ENCODE data around the gene SLC2A4.
A peak's percentile ranks its signal among the peaks of the same experiment; 100 is the strongest.

Gene SLC2A4

DNA sequence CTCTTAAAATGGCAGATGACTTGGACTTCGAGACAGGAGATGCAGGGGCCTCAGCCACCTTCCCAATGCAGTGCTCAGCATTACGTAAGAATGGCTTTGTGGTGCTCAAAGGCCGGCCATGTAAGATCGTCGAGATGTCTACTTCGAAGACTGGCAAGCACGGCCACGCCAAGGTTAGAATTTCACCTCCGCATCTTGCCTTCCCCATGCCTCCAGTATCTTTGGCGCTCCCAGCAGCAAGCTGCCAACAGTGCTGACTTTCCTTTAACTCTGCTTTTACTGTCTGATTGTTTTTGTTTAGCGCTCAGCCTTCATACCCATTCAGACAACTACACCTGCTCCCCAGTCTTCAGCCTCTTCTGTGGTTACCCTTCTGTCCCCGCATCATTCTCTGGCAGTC lies 28.1 kb downstream of the SLC2A4 start:
- Histone ChIP-seq H3K4me3 (peak overlapping the region; percentile 87 to 100 (median 93)), H4K20me1 (peaks cover 64 to 69% (median 66%) of the 10 kb centered on the region in 11 experiments), H3K36me3 (peaks cover 48 to 57% (median 50%) of the 10 kb centered on the region in 11 experiments), H3K9me3 (replicated peaks in 1 of 11) (no peaks in the 10 kb centered on the region), H3K4me1 (peaks cover 57 to 68% (median 61%) of the 10 kb centered on the region in 10 experiments), H3K27ac (peak overlapping the region in 7 of 11 experiments; percentile 94 to 99 (median 99); a peak in 10 of 22 replicates), H3K4me2 (peak overlapping the region; percentile 81 to 99 (median 94)), H3K9ac (peak overlapping the region; percentile 94 to 100 (median 98); a peak in 21 of 22 replicates), H3K27me3 (no peaks in the 10 kb centered on the region)
- TF ChIP-seq Cebpa-rat (IDR thresholded peaks at IDR 0.05): no peak

DNA sequence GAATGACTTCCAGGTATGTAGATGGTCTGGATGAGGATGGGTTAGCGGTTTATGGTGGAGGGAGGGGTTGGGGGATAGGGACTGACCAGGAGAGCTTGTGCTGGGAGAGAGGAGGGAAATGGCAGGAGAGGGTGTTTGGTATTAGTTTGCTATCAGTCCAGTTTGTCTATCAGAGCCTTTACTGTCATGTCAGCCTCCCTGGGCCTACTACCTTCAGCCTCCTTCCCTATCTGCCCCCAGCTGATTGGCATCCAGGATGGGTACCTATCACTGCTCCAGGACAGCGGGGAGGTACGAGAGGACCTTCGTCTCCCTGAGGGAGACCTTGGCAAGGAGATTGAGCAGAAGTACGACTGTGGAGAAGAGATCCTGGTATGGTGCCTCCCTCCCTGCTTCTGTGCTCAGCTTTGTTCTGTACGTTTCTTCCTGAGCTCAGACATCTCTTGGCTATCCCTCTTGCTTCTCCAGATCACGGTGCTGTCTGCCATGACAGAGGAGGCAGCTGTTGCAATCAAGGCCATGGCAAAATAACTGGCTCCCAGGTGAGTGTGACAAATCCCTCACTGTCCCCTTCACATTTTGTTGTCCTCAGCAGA lies 29.7 kb downstream of the SLC2A4 start:
- peaks cover 64 to 73% (median 70%) of the 10 kb centered on the region in 11 experiments for H4K20me1 ChIP-seq
- peak overlapping the region in 10 of 11 experiments; percentile 3 to 100 (median 26); a peak in 13 of 22 replicates for H3K9ac ChIP-seq
- H3K4me3 ChIP-seq: no peak overlapping the region
- H3K36me3 ChIP-seq: peaks cover 48 to 63% (median 55%) of the 10 kb centered on the region in 11 experiments
- H3K27me3 ChIP-seq: no peaks in the 10 kb centered on the region
- no peaks in the 10 kb centered on the region for H3K9me3 ChIP-seq (replicated peaks in 1 of 11)
- H3K4me2 ChIP-seq: peak overlapping the region in 9 of 11 experiments; percentile 8 to 99 (median 93); a peak in 14 of 22 replicates
- peaks cover 58 to 69% (median 64%) of the 10 kb centered on the region in 10 experiments for H3K4me1 ChIP-seq
- H3K27ac ChIP-seq: no peak overlapping the region
- no peak for TF ChIP-seq Cebpa-rat (IDR thresholded peaks at IDR 0.05)

DNA sequence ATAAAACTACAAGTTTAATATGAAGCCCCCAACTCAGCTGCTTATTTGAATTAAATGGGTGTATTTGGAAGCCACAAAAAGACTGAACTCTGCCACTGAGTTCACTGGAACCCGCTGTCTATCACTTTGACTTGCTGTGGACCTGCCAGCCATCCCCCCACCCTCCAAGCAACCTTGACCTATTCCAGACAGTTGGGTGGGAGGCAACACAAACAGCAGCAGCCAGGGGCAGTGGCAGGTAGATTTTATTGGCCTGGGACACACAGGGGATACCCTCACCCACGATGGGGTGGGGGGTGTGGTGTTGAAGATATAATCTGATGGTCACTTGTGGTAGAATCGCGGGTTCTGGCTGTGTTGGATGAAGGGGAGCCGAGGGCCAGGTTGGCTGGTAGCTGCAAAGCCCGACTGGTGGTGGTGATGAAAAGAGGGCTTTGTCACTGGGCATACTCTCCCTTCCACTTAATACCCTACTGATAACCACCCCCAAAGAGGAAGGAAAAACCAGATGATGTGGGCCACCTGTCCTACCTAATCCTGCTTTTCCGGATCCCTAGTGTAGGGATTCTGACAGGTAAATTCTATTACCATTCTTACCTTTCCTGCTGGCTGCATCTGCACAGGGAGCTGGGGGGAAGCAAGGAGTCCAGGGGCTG lies 31.0 kb downstream of the SLC2A4 start:
- Histone ChIP-seq H3K9ac (peak overlapping the region in 8 of 11 experiments; percentile 3 to 89 (median 38); a peak in 9 of 22 replicates), H3K27ac (no peak overlapping the region), H3K27me3 (no peaks in the 10 kb centered on the region), H3K36me3 (peaks cover 55 to 75% (median 68%) of the 10 kb centered on the region in 11 experiments), H3K9me3 (replicated peaks in 1 of 11) (no peaks in the 10 kb centered on the region), H3K4me1 (peaks cover 56 to 76% (median 68%) of the 10 kb centered on the region in 10 experiments), H3K4me3 (peak overlapping the region in 4 of 10 experiments; percentile 6 to 91 (median 90); a peak in 3 of 20 replicates), H4K20me1 (peaks cover 64 to 73% (median 70%) of the 10 kb centered on the region in 11 experiments), H3K4me2 (peak overlapping the region; percentile 77 to 99 (median 93); a peak in 19 of 22 replicates)
- no peak for TF ChIP-seq Cebpa-rat (IDR thresholded peaks at IDR 0.05)

DNA sequence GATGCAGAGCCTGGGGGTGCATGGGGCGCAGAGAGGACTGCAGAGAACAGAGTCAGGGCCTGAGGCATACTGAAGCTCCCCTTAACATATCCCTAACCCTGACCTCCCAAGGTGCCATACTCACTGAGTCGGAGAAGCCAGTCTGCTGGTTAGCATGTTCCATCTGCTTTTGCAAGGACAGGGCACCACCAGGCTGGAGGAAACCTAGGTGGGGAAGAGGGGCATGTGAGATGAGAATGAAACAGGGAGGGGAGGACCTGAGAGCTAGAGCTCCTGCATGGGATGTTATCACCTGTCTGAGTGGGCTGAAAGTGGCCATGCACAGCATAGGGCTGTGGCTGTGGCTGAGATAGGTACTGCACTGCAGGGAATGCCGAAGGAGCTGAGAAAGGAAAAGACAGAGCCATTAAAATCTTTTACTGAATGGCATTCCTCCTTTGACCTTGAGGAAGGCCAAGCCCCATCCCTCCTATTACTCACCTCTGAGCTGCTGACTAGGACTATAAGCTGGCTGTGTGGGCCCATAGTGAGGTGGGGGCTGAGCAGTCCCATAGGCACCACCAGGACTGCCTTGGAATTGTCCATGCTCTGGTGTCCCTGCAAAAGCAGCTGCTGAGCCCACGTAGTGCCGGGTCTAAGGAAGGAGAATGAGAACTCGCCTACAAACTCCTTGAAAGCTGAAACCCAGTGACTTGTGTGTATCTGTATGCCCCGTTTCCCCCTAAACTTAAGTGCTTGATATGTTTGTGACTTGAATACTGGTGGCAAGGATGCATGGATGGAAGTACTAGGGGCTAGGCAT lies 31.8 kb downstream of the SLC2A4 start:
- H3K27ac ChIP-seq: 0 out of 22 replicates have a peak overlapping the region, but pooled peaks of 1 of the 11 experiments have one; percentile 86

DNA sequence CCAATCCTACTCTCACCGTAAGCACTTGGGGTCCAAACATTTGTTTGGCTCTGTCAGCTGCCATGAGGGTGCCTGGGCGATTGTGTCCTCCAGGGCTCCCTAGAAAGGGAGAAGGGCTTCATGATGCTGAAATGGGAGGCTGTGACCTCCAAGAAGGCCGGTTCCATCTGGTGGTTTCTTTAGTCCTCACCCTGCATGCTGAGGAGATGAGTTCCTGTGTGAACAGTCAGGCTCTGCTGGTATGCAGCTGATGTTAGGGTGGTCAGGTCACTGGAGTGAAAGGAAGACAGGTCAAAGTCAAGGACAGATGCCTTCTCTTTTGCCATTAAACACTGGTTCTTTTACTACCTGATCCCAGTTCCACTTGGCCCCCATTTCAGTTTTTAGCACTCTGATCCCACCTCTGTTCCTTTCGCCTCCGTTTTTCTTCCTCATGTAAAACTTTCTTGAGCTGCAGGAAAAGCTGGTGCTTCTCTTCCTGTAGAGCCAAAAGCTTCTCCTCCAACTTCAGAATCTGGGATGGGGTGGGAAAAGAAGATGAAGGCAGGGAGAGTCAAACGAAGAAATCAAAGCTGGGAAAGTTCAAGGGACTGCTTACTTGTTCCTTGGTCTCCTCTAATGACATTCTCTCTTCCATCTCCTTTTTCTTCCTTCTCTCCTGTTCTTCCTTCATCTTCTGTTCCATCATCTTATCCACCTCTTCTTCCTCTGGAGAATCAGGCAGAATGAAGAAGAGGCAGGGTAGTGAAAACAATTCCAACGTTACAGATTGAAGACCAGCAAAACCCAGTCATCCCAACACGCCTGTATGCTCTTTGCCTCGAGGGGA lies 32.6 kb downstream of the SLC2A4 start:
- Histone ChIP-seq H3K4me3 (peak overlapping the region; percentile 75 to 95 (median 88)), H3K4me2 (peak overlapping the region; percentile 77 to 99 (median 93)), H3K4me1 (peaks cover 54 to 78% (median 68%) of the 10 kb centered on the region in 10 experiments), H3K27ac (peak overlapping the region in 10 of 11 experiments; percentile 82 to 91 (median 86); a peak in 19 of 22 replicates), H3K9me3 (replicated peaks in 1 of 11) (no peaks in the 10 kb centered on the region), H3K36me3 (peaks cover 71 to 85% (median 80%) of the 10 kb centered on the region in 11 experiments), H4K20me1 (peaks cover 53 to 60% (median 59%) of the 10 kb centered on the region in 11 experiments), H3K9ac (peak overlapping the region; percentile 83 to 95 (median 87)), H3K27me3 (no peaks in the 10 kb centered on the region)
- TF ChIP-seq Cebpa-rat (IDR thresholded peaks at IDR 0.05): no peak

More for the DNA sequence above, 31.8 kb downstream of the SLC2A4 start:
- H3K36me3 ChIP-seq: peaks cover 62 to 81% (median 75%) of the 10 kb centered on the region in 11 experiments
- H3K9me3 ChIP-seq (replicated peaks in 1 of 11): no peaks in the 10 kb centered on the region
- TF ChIP-seq Cebpa-rat (IDR thresholded peaks at IDR 0.05): no peak
- no peaks in the 10 kb centered on the region for H3K27me3 ChIP-seq
- H3K4me2 ChIP-seq: peak overlapping the region; percentile 77 to 99 (median 93)
- H3K4me1 ChIP-seq: peaks cover 56 to 80% (median 70%) of the 10 kb centered on the region in 10 experiments
- H4K20me1 ChIP-seq: peaks cover 61 to 68% (median 67%) of the 10 kb centered on the region in 11 experiments
- peak overlapping the region; percentile 83 to 95 (median 87); a peak in 18 of 22 replicates for H3K9ac ChIP-seq
- H3K4me3 ChIP-seq: peak overlapping the region in 9 of 10 experiments; percentile 75 to 95 (median 89); a peak in 13 of 20 replicates

DNA sequence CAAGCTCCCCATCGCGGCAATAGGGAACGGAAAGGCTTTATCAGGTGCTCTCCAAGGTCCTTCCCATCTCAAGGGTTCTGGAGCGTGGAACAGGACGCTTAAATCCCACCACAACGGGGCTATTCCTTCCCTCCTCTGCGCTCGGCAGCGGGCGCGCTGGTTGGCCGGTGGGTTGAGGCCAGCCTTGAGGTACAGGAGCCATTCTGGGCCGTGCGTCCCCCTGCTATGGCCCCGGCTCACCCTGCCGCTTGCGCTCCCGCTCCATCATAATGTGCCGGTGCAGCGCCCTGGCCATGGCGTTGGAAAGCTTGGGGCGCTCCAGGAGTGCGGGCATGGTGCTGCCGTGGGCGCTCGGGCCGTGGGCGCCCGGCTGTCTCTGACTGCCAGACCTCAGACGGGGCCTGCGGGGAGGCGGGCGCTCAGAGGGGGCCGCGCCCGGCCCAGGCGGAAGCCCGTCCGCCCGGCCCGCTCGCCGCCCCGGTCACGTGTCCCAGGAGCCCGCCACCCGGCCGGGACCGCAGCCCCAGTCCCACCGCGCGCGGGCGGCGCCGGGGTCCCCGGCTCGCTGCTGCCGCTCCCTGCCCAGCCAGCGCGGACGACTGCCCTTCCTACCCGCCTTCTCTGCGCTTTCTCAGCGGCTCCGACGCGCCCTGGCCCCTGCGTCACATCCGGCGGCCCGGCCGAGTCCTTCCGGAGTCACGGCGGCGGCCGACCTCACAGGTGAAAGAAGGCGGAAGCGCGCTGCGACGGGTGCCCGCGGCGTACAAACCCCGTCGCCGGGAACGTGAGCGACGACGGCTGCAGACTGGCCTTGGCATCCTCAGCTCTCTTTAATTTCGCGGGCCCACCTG lies 33.4 kb downstream of the SLC2A4 start, which contains the start of gene GPS2:
Gene GPS2, minus strand, starts transcription at position 642 of the 851 bp plus-strand sequence. Its CDS starts 308 bp downstream, at position 334.
- Histone ChIP-seq H3K27me3 (no peaks in the 10 kb centered on the region), H3K4me1 (peaks cover 46 to 69% (median 60%) of the 10 kb centered on the region in 10 experiments), H3K4me2 (peak within 1 kb of the TSS; percentile 77 to 99 (median 93)), H4K20me1 (peaks cover 45 to 52% (median 51%) of the 10 kb centered on the region in 11 experiments), H3K4me3 (peak within 1 kb of the TSS; percentile 75 to 95 (median 88)), H3K9ac (peak within 1 kb of the TSS; percentile 83 to 95 (median 87)), H3K9me3 (replicated peaks in 1 of 11) (no peaks in the 10 kb centered on the region), H3K27ac (peak within 1 kb of the TSS; percentile 82 to 91 (median 86)), H3K36me3 (peaks cover 69 to 85% (median 75%) of the 10 kb centered on the region in 11 experiments)
- TF ChIP-seq Cebpa-rat (IDR thresholded peaks at IDR 0.05): no peak

Measured in BLaER1 treated with 17β-estradiol and CSF1 and Interleukin-3, amounts not matched to agents 10 nM and 100 nM (cell line).